22Rv1 (cell line): ENCODE results near the gene ZBTB7C.

ENCODE experiments used
- CTCF ChIP-seq: fragments of 450-650 bp; IDR thresholded peaks from 2 replicates; pipeline ENCODE4 v1.5.1; 2017; ENCODE audit warnings: mild to moderate bottlenecking
- ZFX ChIP-seq: fragments of 450-650 bp; IDR thresholded peaks from 2 replicates; pipeline ENCODE4 v1.6.1; 2017; ENCODE audit warnings: antibody characterized with exemption, borderline replicate concordance

- no peak for TF ChIP-seq CTCF
- TF ChIP-seq ZFX: no peak
Observed at GRCh38 chr18:48292782-48293424, 116.3 kb downstream of the ZBTB7C start.
